GM15510 (cell line): ENCODE measurements around the gene MAP7.

Experiments used
- POLR2A ChIP-seq: IDR thresholded peaks from 3 replicates; pipeline ENCODE4 v1.6.1; 2011; ENCODE audit warnings: borderline replicate concordance; ENCODE audit not compliant: insufficient read length; ENCODE audit errors: extremely low read depth

MAP7 gene

GRCh38 chr6:136539967-136540652, 10.1 kb downstream of the MAP7 start:
- TF ChIP-seq POLR2A = no peak

GRCh38 chr6:136538836-136539235, 11.4 kb downstream of the MAP7 start:
- no peak for TF ChIP-seq POLR2A

GRCh38 chr6:136535880-136536650, 14.2 kb downstream of the MAP7 start:
- no peak for TF ChIP-seq POLR2A

GRCh38 chr6:136535017-136535765, 15.0 kb downstream of the MAP7 start:
- TF ChIP-seq POLR2A = no peak

GRCh38 chr6:136534268-136534667, 16.0 kb downstream of the MAP7 start:
- no peak for TF ChIP-seq POLR2A

- no peak for TF ChIP-seq POLR2A
These were observed 16.7 kb downstream of the MAP7 start for GRCh38 chr6:136533487-136533886.

- no peak for TF ChIP-seq POLR2A
These were observed 18.2 kb downstream of the MAP7 start for GRCh38 chr6:136532030-136532429.

GRCh38 chr6:136529710-136530109, 20.5 kb downstream of the MAP7 start:
- TF ChIP-seq POLR2A = no peak

- no peak for TF ChIP-seq POLR2A
These were observed 21.7 kb downstream of the MAP7 start for GRCh38 chr6:136528477-136528876.

- no peak for TF ChIP-seq POLR2A
These were observed 22.4 kb downstream of the MAP7 start for GRCh38 chr6:136527831-136528230.

- TF ChIP-seq POLR2A = no peak
These were observed 23.3 kb downstream of the MAP7 start for GRCh38 chr6:136526937-136527336.

- no peak for TF ChIP-seq POLR2A
These were observed 23.9 kb downstream of the MAP7 start for GRCh38 chr6:136526196-136526930.

- TF ChIP-seq POLR2A = no peak
These were observed 24.5 kb downstream of the MAP7 start for GRCh38 chr6:136525586-136526195.

- TF ChIP-seq POLR2A = no peak
These were observed 25.2 kb downstream of the MAP7 start for GRCh38 chr6:136524936-136525413.
